Retinal pigment epithelial cell (primary cell): ENCODE results near the gene KCNQ2.
A peak's percentile ranks its signal among the peaks of the same experiment; 100 is the strongest.

Experiments
- DNase-seq: peaks from one replicate; pipeline ENCODE4 v3.0.0-alpha.2; 2010; ENCODE audit warnings: low read depth
- H3K4me3 ChIP-seq: 2 replicates; pipeline ENCODE4 v1.5.1; 2011; ENCODE audit warnings: mild to moderate bottlenecking, low read length, control low read depth, moderate library complexity
- CTCF ChIP-seq: conservative IDR thresholded peaks from 2 replicates; pipeline ENCODE4 v1.5.1; 2011; ENCODE audit warnings: low read depth, low read length, control low read depth, inconsistent platforms

KCNQ2 gene

GRCh38 chr20:63487781-63488241 lies 15.4 kb upstream of the KCNQ2 start:
- DNase-seq: no peak
- H3K4me3 ChIP-seq: no peak overlapping the region
- no peak for TF ChIP-seq CTCF

- TF ChIP-seq CTCF: no peak
- DNase-seq: no peak
- no peak overlapping the region for H3K4me3 ChIP-seq
Observed at GRCh38 chr20:63487116-63487764, 14.8 kb upstream of the KCNQ2 start.

GRCh38 chr20:63486300-63486855 lies 13.9 kb upstream of the KCNQ2 start:
- H3K4me3 ChIP-seq: no peak overlapping the region
- DNase-seq: no peak
- TF ChIP-seq CTCF: no peak

GRCh38 chr20:63484651-63485403 lies 12.4 kb upstream of the KCNQ2 start:
- DNase-seq: no peak
- TF ChIP-seq CTCF: no peak
- no peak overlapping the region for H3K4me3 ChIP-seq

GRCh38 chr20:63484236-63484635 lies 11.8 kb upstream of the KCNQ2 start:
- H3K4me3 ChIP-seq: no peak overlapping the region
- DNase-seq: no peak
- no peak for TF ChIP-seq CTCF

- no peak overlapping the region for H3K4me3 ChIP-seq
- peak; percentile 10 for TF ChIP-seq CTCF
- no peak for DNase-seq
Observed at GRCh38 chr20:63483834-63484233, 11.4 kb upstream of the KCNQ2 start.
